Keratinocyte (primary cell): Measurements from ENCODE around the gene CNNM2. TPM values are rescaled to one million over a fixed set of nuclear protein-coding genes. Genes with fewer than 3 reads are reported as not detected.

Source experiments
- DNase-seq: peaks from one replicate; pipeline ENCODE4 v3.0.0-alpha.2; 2011; ENCODE audit warnings: low read depth, missing footprints, low spot score
- FAIRE-seq: peaks from 2 replicates; lab custom pipeline; 2011; peaks lifted over from hg19 to GRCh38; lab: Jason Lieb, UNC
- H2AFZ ChIP-seq: 2 replicates; pipeline ENCODE4 v1.6.0; 2012; ENCODE audit warnings: low read length, control low read depth, inconsistent platforms; ENCODE audit not compliant: control insufficient read depth
- H3K27ac ChIP-seq: 2 replicates; pipeline ENCODE4 v1.5.1; 2011; ENCODE audit warnings: low read length; ENCODE audit not compliant: control insufficient read depth, insufficient read depth
- H3K27me3 ChIP-seq: 3 replicates; pipeline ENCODE4 v1.6.0; 2011; ENCODE audit warnings: low read length; ENCODE audit not compliant: control insufficient read depth, insufficient read depth; ENCODE audit errors: extremely low read depth
- H3K36me3 ChIP-seq, 2 experiments: 2 replicates in 1 of 2; 3 replicates in 1 of 2; pipeline ENCODE4 v1.5.1; 2011; ENCODE audit warnings: low read length in 2 of 2, mild to moderate bottlenecking in 1 of 2; ENCODE audit not compliant: control insufficient read depth in 2 of 2, insufficient read depth in 2 of 2; ENCODE audit errors: extremely low read depth in 1 of 2
- H3K4me1 ChIP-seq: 3 replicates; pipeline ENCODE4 v1.5.1; 2011; ENCODE audit warnings: low read length; ENCODE audit not compliant: control insufficient read depth, insufficient read depth; ENCODE audit errors: extremely low read depth
- H3K4me2 ChIP-seq: 3 replicates; pipeline ENCODE4 v1.6.0; 2011; ENCODE audit warnings: low read depth, low read length; ENCODE audit not compliant: control insufficient read depth, insufficient read depth; ENCODE audit errors: extremely low read depth
- H3K4me3 ChIP-seq, 3 experiments: fragments of 200-600 bp in 1 of 3; sonication (generic) in 1 of 3; 2 replicates in 2 of 3; 3 replicates in 1 of 3; pipeline ENCODE4 v1.5.1; 2011 to 2016; ENCODE audit warnings: low read length in 3 of 3, mild to moderate bottlenecking in 3 of 3, control low read depth in 2 of 3, inconsistent platforms in 1 of 3, low read depth in 1 of 3, mixed read lengths in 1 of 3, mixed run types in 1 of 3, moderate library complexity in 1 of 3; ENCODE audit not compliant: control insufficient read depth in 2 of 3, insufficient read depth in 2 of 3; ENCODE audit errors: extremely low read depth in 1 of 3
- H3K79me2 ChIP-seq: 2 replicates; pipeline ENCODE4 v1.6.0; 2012; ENCODE audit warnings: low read length; ENCODE audit not compliant: control insufficient read depth, insufficient read depth
- H3K9ac ChIP-seq: 3 replicates; pipeline ENCODE4 v1.6.0; 2011; ENCODE audit warnings: low read length; ENCODE audit not compliant: control insufficient read depth, insufficient read depth; ENCODE audit errors: extremely low read depth
- H3K9me1 ChIP-seq: 3 replicates; pipeline ENCODE4 v1.6.0; 2011; ENCODE audit warnings: low read length; ENCODE audit not compliant: control insufficient read depth, insufficient read depth; ENCODE audit errors: extremely low read depth
- H3K9me3 ChIP-seq: 2 replicates; pipeline ENCODE4 v1.5.1; 2012; ENCODE audit warnings: low read depth, low read length; ENCODE audit not compliant: control insufficient read depth
- H4K20me1 ChIP-seq: 3 replicates; pipeline ENCODE4 v1.6.0; 2011; ENCODE audit warnings: low read length; ENCODE audit not compliant: control insufficient read depth, insufficient read depth; ENCODE audit errors: extremely low read depth
- CTCF ChIP-seq, 3 experiments: IDR thresholded peaks in 1 of 3; conservative IDR thresholded peaks in 1 of 3; optimal IDR thresholded peaks in 1 of 3; 2 replicates in 2 of 3; 3 replicates in 1 of 3; pipeline versions ENCODE3 to v1.5.1; 2011; ENCODE audit warnings: low read length in 3 of 3, mild to moderate bottlenecking in 3 of 3, moderate library complexity in 2 of 3, control low read depth in 1 of 3, inconsistent platforms in 1 of 3; ENCODE audit not compliant: insufficient read depth in 2 of 3; ENCODE audit errors: extremely low read depth in 1 of 3
- EZH2 ChIP-seq: IDR thresholded peaks from one replicate; pipeline ENCODE4 v1.6.1; 2012; ENCODE audit warnings: inconsistent platforms, mild to moderate bottlenecking, low read length, moderate library complexity
- dilution Hi-C: fragments of 300-500 bp; cut with MboI; formaldehyde crosslinking; loops from one replicate; pipeline ENCODE4 v1.7.0; 2020; ENCODE audit warnings: low sequenced_read_pairs; ENCODE audit not compliant: extremely low pct_ligation_motif_present
- polyA plus RNA-seq, 5 experiments: library from polyadenylated mRNA; depleted of rRNA in 3 of 5; stranded (reverse) in 3 of 5; stranded (forward) in 1 of 5; unstranded in 1 of 5; fragments of >200 nt; gene quantifications; 1 replicate in 1 of 5; 2 replicates in 3 of 5; 3 replicates in 1 of 5; pipeline versions ENCODE4 v1.2.1 to v1.2.3, GENCODE V29; 2011 to 2012; ENCODE audit warnings: missing spikeins in 2 of 5, low read depth in 1 of 5, low replicate concordance in 1 of 5

CNNM2 gene
- polyA plus RNA-seq, 1 donor (not counting 4 experiments of a cell fraction or from before 2014, with no cell fraction given), result 1.5 TPM

DNA sequence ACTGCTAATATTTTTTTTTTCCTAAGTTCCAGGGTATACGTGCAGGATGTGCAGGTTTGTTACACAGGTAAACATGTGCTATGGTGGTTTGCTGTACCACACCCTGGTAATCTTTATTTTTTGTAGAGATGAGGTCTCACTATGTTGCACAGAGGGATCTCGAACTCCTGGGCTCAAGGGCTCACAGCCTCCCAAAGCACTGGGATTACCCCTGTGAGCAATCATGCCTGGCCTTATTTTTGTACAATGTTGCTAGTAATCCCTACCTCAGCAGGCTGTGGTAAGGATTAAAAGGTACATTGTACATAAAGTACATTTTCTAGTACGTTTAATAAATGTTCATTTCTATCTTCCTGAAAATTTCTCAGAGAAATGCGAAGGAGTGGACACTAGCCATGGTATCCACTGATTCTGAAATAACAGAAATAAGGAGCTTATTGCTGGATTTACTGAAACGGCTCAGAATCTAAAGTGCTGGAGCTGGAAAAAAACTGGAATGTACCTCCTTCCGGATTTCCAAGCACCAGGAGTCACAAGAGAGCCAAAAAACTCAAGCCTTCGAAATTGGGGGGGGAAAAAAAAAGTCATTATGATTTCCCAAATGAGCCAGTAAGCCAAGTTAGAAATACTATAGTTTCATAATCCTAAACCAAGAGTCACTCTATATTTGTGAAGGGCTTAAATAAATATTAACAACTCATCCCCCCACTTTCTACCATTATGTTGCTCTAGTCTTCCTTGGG lies 205.4 kb downstream of the CNNM2 start:
- no peaks in the 10 kb centered on the region for H3K27me3 ChIP-seq
- H3K9me3 ChIP-seq, result no peaks in the 10 kb centered on the region
- no peak overlapping the region for H3K4me2 ChIP-seq
- TF ChIP-seq EZH2 (no peak), CTCF (optimal IDR thresholded peaks at IDR 0.05 in 1 of 3, IDR thresholded peaks at IDR 0.05 in 1 of 3, conservative IDR thresholded peaks at IDR 0.05 in 1 of 3; ENCODE audit: extremely low read depth in 1 of 3, insufficient read depth in 2 of 3, low read length in 3 of 3) (no peak)
- DNase-seq (no peak), FAIRE-seq (no peak)
- no peaks in the 10 kb centered on the region for H3K79me2 ChIP-seq
- H3K9ac ChIP-seq, result no peak overlapping the region
- no peaks in the 10 kb centered on the region for H3K9me1 ChIP-seq
- H3K4me1 ChIP-seq, result no peaks in the 10 kb centered on the region
- H3K4me3 ChIP-seq, result no peak overlapping the region
- H3K27ac ChIP-seq, result no peak overlapping the region
- dilution Hi-C loops, result no loop called here
- H4K20me1 ChIP-seq, result no peaks in the 10 kb centered on the region
- peaks cover 0 to 2% of the 10 kb centered on the region in 2 experiments for H3K36me3 ChIP-seq
- no peak overlapping the region for H2AFZ ChIP-seq

GRCh38 chr10:103124420-103125096 lies 206.5 kb downstream of the CNNM2 start:
- Histone ChIP-seq H3K4me2 (no peak overlapping the region), H3K9me1 (no peaks in the 10 kb centered on the region), H4K20me1 (no peaks in the 10 kb centered on the region), H3K9ac (no peak overlapping the region), H3K4me1 (no peaks in the 10 kb centered on the region), H3K79me2 (no peaks in the 10 kb centered on the region), H2AFZ (no peak overlapping the region), H3K4me3 (no peak overlapping the region), H3K36me3 (peaks cover 0 to 2% of the 10 kb centered on the region in 2 experiments), H3K27ac (no peak overlapping the region), H3K9me3 (no peaks in the 10 kb centered on the region), H3K27me3 (no peaks in the 10 kb centered on the region)
- DNase-seq (no peak), FAIRE-seq (no peak)
- TF ChIP-seq EZH2 (no peak), CTCF (optimal IDR thresholded peaks at IDR 0.05 in 1 of 3, IDR thresholded peaks at IDR 0.05 in 1 of 3, conservative IDR thresholded peaks at IDR 0.05 in 1 of 3; ENCODE audit: extremely low read depth in 1 of 3, insufficient read depth in 2 of 3, low read length in 3 of 3) (no peak)
- dilution Hi-C loops, result no loop called here
